GM12872 (cell line): ENCODE measurements around the gene GPLD1.

Source experiments
- CTCF ChIP-seq: IDR thresholded peaks from 3 replicates; pipeline ENCODE4 v1.5.1; 2011; ENCODE audit warnings: low read depth, mild to moderate bottlenecking, low read length, moderate library complexity; ENCODE audit not compliant: insufficient read depth

The GPLD1 gene

GRCh38 chr6:24428615-24429014 is 60.8 kb downstream of the GPLD1 start:
- TF ChIP-seq CTCF = no peak

GRCh38 chr6:24426729-24427446 is 62.5 kb downstream of the GPLD1 start:
- TF ChIP-seq CTCF = no peak

GRCh38 chr6:24425091-24425490 is 64.3 kb downstream of the GPLD1 start:
- TF ChIP-seq CTCF = no peak

GRCh38 chr6:24419526-24419925 is 69.9 kb downstream of the GPLD1 start:
- TF ChIP-seq CTCF = no peak

GRCh38 chr6:24415753-24416152 is 73.6 kb downstream of the GPLD1 start:
- no peak for TF ChIP-seq CTCF

GRCh38 chr6:24412294-24412693 is 77.1 kb downstream of the GPLD1 start:
- TF ChIP-seq CTCF = no peak

- no peak for TF ChIP-seq CTCF
Observed at GRCh38 chr6:24410622-24411021, 78.8 kb downstream of the GPLD1 start.
